ENCODE data around the gene HES1.

Gene HES1

GRCh38 chr3:194167480-194168282 is 31.7 kb downstream of the HES1 start:
- no peak for DNase-seq (ENCODE audit: low read depth in 2 of 2)

GRCh38 chr3:194168994-194169393 is 33.0 kb downstream of the HES1 start:
- no peak for DNase-seq (ENCODE audit: low read depth in 2 of 2)

- DNase-seq (ENCODE audit: low read depth in 2 of 2) = no peak
Measured at GRCh38 chr3:194169595-194169994, 33.6 kb downstream of the HES1 start.

- DNase-seq (ENCODE audit: low read depth in 2 of 2) = no peak
Measured at GRCh38 chr3:194170793-194171192, 34.8 kb downstream of the HES1 start.

- no peak for DNase-seq (ENCODE audit: low read depth in 2 of 2)
Measured at GRCh38 chr3:194174406-194174805, 38.5 kb downstream of the HES1 start.

- DNase-seq (ENCODE audit: low read depth in 2 of 2) = no peak
Measured at GRCh38 chr3:194174980-194175379, 39.0 kb downstream of the HES1 start.

- DNase-seq (ENCODE audit: low read depth in 2 of 2) = no peak
Measured at GRCh38 chr3:194176274-194176991, 40.5 kb downstream of the HES1 start.

GRCh38 chr3:194177141-194177540 is 41.2 kb downstream of the HES1 start:
- no peak for DNase-seq (ENCODE audit: low read depth in 2 of 2)

GRCh38 chr3:194178128-194178527 is 42.2 kb downstream of the HES1 start:
- no peak for DNase-seq (ENCODE audit: low read depth in 2 of 2)

GRCh38 chr3:194178669-194179068 is 42.7 kb downstream of the HES1 start:
- DNase-seq (ENCODE audit: low read depth in 2 of 2) = no peak

GRCh38 chr3:194180570-194180969 is 44.6 kb downstream of the HES1 start:
- DNase-seq (ENCODE audit: low read depth in 2 of 2) = no peak

- DNase-seq (ENCODE audit: low read depth in 2 of 2) = no peak
Measured at GRCh38 chr3:194181612-194182529, 45.9 kb downstream of the HES1 start.

- DNase-seq (ENCODE audit: low read depth in 2 of 2) = no peak
Measured at GRCh38 chr3:194183271-194183670, 47.3 kb downstream of the HES1 start.

- DNase-seq (ENCODE audit: low read depth in 2 of 2) = no peak
Measured at GRCh38 chr3:194184265-194184751, 48.4 kb downstream of the HES1 start.

GRCh38 chr3:194184801-194185200 is 48.9 kb downstream of the HES1 start:
- DNase-seq (ENCODE audit: low read depth in 2 of 2) = no peak

GRCh38 chr3:194185221-194185620 is 49.3 kb downstream of the HES1 start:
- no peak for DNase-seq (ENCODE audit: low read depth in 2 of 2)

GRCh38 chr3:194187233-194187944 is 51.4 kb downstream of the HES1 start:
- DNase-seq (ENCODE audit: low read depth in 2 of 2) = no peak

Measured in stimulated activated CD4-positive, alpha-beta T cell treated with anti-CD3 and anti-CD28 coated beads, Interleukin-12 subunit alpha, Interleukin-12 subunit beta, amount 100 ng/mL, for 24 hours (primary cell).